Measurements from ENCODE around the gene PLEKHG3.

PLEKHG3 gene

GRCh38 chr14:64756712-64757111 lies 52.5 kb downstream of the PLEKHG3 start:
- Histone ChIP-seq H3K36me3 (ENCODE audit: control insufficient read depth, low read length) (no peaks in the 10 kb centered on the region), H4K20me1 (ENCODE audit: control insufficient read depth, insufficient read depth, low read depth, low read length) (no peaks in the 10 kb centered on the region), H3K27ac (ENCODE audit: low read depth, low read length) (no peak overlapping the region), H3K9me3 (ENCODE audit: control insufficient read depth, insufficient read depth, low read length) (no peaks in the 10 kb centered on the region), H3F3A (ENCODE audit: control insufficient read depth, insufficient read depth) (no peaks in the 10 kb centered on the region), H3K79me2 (ENCODE audit: control insufficient read depth, low read length) (no peaks in the 10 kb centered on the region), H3K4me2 (ENCODE audit: low read length) (no peak overlapping the region), H3K4me3 (ENCODE audit: low read length) (no peak overlapping the region), H3K4me1 (ENCODE audit: control insufficient read depth, low read length) (no peaks in the 10 kb centered on the region), H3K9me2 (replicated peaks; ENCODE audit: control insufficient read depth, low read length) (no peaks in the 10 kb centered on the region), H3K27me3 (ENCODE audit: control insufficient read depth, low read length) (peaks cover 6% of the 10 kb centered on the region)
- TF ChIP-seq CTCF (IDR thresholded peaks at IDR 0.05; ENCODE audit: low read depth, low read length, poor library complexity, severe bottlenecking) (no peak), EZH2phosphoT487 (IDR thresholded peaks at IDR 0.05; ENCODE audit: borderline replicate concordance, low read length) (no peak)

DNA sequence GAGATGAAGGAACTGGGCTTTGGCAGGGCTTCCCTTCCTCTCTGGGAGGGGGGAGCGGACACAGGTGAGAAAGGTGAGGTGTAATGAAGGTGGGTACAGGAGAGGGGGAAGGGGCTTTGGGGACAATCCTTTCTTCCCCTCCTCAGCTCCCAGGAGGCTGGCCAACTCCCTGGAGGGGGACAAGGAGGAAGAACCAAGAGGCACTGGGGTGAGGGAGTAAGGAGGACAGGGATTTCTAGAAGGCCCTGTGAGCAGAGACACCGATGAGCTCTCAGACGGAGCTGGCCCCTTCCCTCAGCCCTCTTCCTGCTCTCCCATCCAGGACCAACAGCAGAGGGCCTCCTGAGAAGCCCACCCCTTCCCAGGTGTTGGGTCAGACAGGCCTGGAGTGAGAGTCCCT lies 53.4 kb downstream of the PLEKHG3 start:
- Histone ChIP-seq H4K20me1 (ENCODE audit: control insufficient read depth, insufficient read depth, low read depth, low read length) (no peaks in the 10 kb centered on the region), H3K4me2 (ENCODE audit: low read length) (no peak overlapping the region)

GRCh38 chr14:64758025-64758521 lies 53.8 kb downstream of the PLEKHG3 start:
- Histone ChIP-seq H3K9me2 (replicated peaks; ENCODE audit: control insufficient read depth, low read length) (no peaks in the 10 kb centered on the region), H3K4me2 (ENCODE audit: low read length) (no peak overlapping the region), H3K27ac (ENCODE audit: low read depth, low read length) (no peak overlapping the region), H3K36me3 (ENCODE audit: control insufficient read depth, low read length) (no peaks in the 10 kb centered on the region), H3K9me3 (ENCODE audit: control insufficient read depth, insufficient read depth, low read length) (no peaks in the 10 kb centered on the region), H3F3A (ENCODE audit: control insufficient read depth, insufficient read depth) (no peaks in the 10 kb centered on the region), H3K79me2 (ENCODE audit: control insufficient read depth, low read length) (no peaks in the 10 kb centered on the region), H3K27me3 (ENCODE audit: control insufficient read depth, low read length) (peaks cover 6% of the 10 kb centered on the region; the same call in 1 of the 2 replicates), H4K20me1 (ENCODE audit: control insufficient read depth, insufficient read depth, low read depth, low read length) (no peaks in the 10 kb centered on the region), H3K4me3 (ENCODE audit: low read length) (no peak overlapping the region), H3K4me1 (ENCODE audit: control insufficient read depth, low read length) (peaks cover 6% of the 10 kb centered on the region; the same call in 1 of the 2 replicates)
- TF ChIP-seq EZH2phosphoT487 (IDR thresholded peaks at IDR 0.05; ENCODE audit: borderline replicate concordance, low read length): no peak
- no peak for TF ChIP-seq CTCF (IDR thresholded peaks at IDR 0.05; ENCODE audit: low read depth, low read length, poor library complexity, severe bottlenecking)

More for the DNA sequence above, 53.4 kb downstream of the PLEKHG3 start:
- H3F3A ChIP-seq (ENCODE audit: control insufficient read depth, insufficient read depth): no peaks in the 10 kb centered on the region
- TF ChIP-seq EZH2phosphoT487 (IDR thresholded peaks at IDR 0.05; ENCODE audit: borderline replicate concordance, low read length): no peak
- no peak for TF ChIP-seq CTCF (IDR thresholded peaks at IDR 0.05; ENCODE audit: low read depth, low read length, poor library complexity, severe bottlenecking)
- peaks cover 6% of the 10 kb centered on the region; the same call in 1 of the 2 replicates for H3K4me1 ChIP-seq (ENCODE audit: control insufficient read depth, low read length)
- H3K27me3 ChIP-seq (ENCODE audit: control insufficient read depth, low read length): peaks cover 6% of the 10 kb centered on the region; the same call in 1 of the 2 replicates
- H3K36me3 ChIP-seq (ENCODE audit: control insufficient read depth, low read length): no peaks in the 10 kb centered on the region
- H3K9me3 ChIP-seq (ENCODE audit: control insufficient read depth, insufficient read depth, low read length): no peaks in the 10 kb centered on the region
- H3K4me3 ChIP-seq (ENCODE audit: low read length): no peak overlapping the region
- H3K9me2 ChIP-seq (replicated peaks; ENCODE audit: control insufficient read depth, low read length): no peaks in the 10 kb centered on the region
- H3K79me2 ChIP-seq (ENCODE audit: control insufficient read depth, low read length): no peaks in the 10 kb centered on the region
- no peak overlapping the region for H3K27ac ChIP-seq (ENCODE audit: low read depth, low read length)
